Measurements from ENCODE around the gene TSPAN16.

The TSPAN16 gene

GRCh38 chr19:11295665-11296245, at the start of gene TSPAN16:
Gene TSPAN16 (plus strand): TSS chr19:11296160. CDS start chr19:11296298, 138 bp downstream.
- in situ Hi-C loops (cut with MboI; ENCODE audit: low pct_unique_long_range_greater_than_20kb, low sequenced_read_pairs, unreplicated experiment) = no loop called here
- TF ChIP-seq CTCF (IDR thresholded peaks at IDR 0.05; ENCODE audit: extremely low read depth, insufficient read depth, missing control alignments) = no peak
- DNase-seq (ENCODE audit: low spot score) = no peak

- in situ Hi-C loops (cut with MboI; ENCODE audit: low pct_unique_long_range_greater_than_20kb, low sequenced_read_pairs, unreplicated experiment) = no loop called here
- no peak for DNase-seq (ENCODE audit: low spot score)
- TF ChIP-seq CTCF (IDR thresholded peaks at IDR 0.05; ENCODE audit: extremely low read depth, insufficient read depth, missing control alignments) = no peak
These were observed 49.0 kb upstream of the TSPAN16 start for GRCh38 chr19:11246941-11247340.

GRCh38 chr19:11247391-11247790, 48.6 kb upstream of the TSPAN16 start:
- TF ChIP-seq CTCF (IDR thresholded peaks at IDR 0.05; ENCODE audit: extremely low read depth, insufficient read depth, missing control alignments) = no peak
- DNase-seq (ENCODE audit: low spot score) = no peak
- in situ Hi-C loops (cut with MboI; ENCODE audit: low pct_unique_long_range_greater_than_20kb, low sequenced_read_pairs, unreplicated experiment) = no loop called here

GRCh38 chr19:11247934-11248333, 48.0 kb upstream of the TSPAN16 start:
- in situ Hi-C loops (cut with MboI; ENCODE audit: low pct_unique_long_range_greater_than_20kb, low sequenced_read_pairs, unreplicated experiment) = no loop called here
- DNase-seq (ENCODE audit: low spot score) = no peak
- TF ChIP-seq CTCF (IDR thresholded peaks at IDR 0.05; ENCODE audit: extremely low read depth, insufficient read depth, missing control alignments) = no peak

GRCh38 chr19:11248852-11249251, 47.1 kb upstream of the TSPAN16 start:
- no peak for DNase-seq (ENCODE audit: low spot score)
- in situ Hi-C loops (cut with MboI; ENCODE audit: low pct_unique_long_range_greater_than_20kb, low sequenced_read_pairs, unreplicated experiment) = no loop called here
- no peak for TF ChIP-seq CTCF (IDR thresholded peaks at IDR 0.05; ENCODE audit: extremely low read depth, insufficient read depth, missing control alignments)

GRCh38 chr19:11251217-11251616, 44.7 kb upstream of the TSPAN16 start:
- no peak for TF ChIP-seq CTCF (IDR thresholded peaks at IDR 0.05; ENCODE audit: extremely low read depth, insufficient read depth, missing control alignments)
- in situ Hi-C loops (cut with MboI; ENCODE audit: low pct_unique_long_range_greater_than_20kb, low sequenced_read_pairs, unreplicated experiment) = no loop called here
- no peak for DNase-seq (ENCODE audit: low spot score)
